ENCODE measurements around the gene CCDC88B.

The CCDC88B gene

DNA sequence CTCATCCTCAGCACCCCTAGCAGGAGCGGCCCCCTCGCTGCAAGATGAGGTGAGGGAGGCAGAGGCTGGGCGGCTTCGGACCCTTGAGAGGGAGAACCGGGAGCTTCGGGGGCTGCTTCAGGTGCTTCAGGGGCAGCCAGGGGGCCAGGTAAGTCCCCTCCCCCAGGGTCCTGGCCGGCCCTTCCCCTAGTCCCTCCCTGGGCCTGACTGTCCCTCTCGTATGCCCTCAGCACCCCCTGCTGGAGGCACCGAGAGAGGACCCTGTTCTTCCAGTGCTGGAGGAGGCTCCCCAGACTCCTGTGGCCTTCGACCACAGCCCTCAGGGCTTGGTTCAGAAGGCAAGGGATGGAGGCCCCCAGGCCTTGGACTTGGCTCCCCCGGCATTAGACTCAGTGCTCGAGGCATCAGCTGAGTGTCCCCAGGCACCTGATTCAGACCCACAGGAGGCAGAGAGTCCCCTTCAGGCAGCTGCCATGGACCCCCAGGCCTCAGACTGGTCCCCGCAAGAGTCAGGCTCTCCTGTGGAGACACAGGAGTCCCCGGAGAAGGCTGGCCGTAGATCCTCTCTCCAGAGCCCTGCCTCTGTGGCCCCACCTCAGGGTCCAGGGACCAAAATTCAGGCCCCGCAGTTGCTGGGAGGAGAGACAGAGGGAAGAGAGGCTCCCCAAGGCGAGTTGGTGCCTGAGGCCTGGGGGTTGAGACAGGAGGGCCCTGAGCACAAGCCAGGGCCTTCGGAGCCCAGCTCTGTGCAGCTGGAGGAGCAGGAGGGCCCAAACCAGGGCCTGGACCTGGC is 4.0 kb downstream of the CCDC88B start:
- DNase-seq: no peak

DNA sequence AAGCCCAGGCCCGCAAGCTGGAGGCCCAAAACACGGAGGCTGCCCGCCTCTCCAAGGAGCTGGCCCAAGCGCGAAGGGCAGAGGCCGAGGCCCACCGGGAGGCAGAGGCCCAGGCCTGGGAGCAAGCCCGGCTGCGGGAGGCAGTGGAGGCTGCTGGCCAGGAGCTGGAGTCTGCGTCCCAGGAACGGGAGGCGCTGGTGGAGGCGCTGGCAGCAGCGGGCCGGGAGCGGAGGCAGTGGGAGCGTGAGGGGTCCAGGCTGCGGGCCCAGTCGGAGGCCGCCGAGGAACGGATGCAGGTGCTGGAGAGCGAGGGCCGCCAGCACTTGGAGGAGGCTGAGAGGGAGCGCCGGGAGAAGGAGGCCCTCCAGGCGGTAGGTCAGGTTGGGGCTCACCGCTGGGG is 4.8 kb downstream of the CCDC88B start:
- no peak for DNase-seq

DNA sequence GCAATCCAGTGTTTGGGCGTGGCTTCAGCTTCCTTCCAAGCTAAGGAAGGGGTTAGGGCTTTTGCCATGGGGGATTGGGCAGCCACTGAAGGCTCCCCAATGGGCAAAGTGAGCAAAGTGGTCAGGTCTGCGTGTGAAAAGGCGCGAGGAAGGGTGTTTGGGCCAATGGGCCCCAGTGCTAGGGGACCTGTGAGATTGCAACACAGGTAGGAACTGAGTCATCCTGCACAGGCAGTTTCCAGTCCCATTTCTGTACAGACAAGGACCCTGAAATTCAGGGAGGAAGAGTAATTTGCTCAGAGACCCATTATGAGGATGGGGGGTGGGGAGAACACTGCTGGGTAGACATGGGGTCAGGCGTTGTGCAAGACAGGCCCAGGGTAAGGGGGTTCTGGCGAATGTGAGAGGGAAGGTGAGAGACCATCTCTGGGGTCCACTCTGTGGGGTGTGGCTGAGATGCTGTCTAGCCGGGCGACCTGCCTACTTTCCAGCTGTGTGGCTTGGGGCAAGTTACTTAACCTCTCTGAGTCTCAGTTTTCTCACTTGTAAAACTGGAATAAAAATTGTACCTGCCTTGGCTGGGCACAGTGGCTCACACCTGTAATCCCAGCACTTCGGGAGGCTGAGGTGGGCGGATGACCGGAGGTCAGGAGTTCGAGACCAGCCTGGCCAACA is 7.3 kb downstream of the CCDC88B start:
- DNase-seq: no peak

DNA sequence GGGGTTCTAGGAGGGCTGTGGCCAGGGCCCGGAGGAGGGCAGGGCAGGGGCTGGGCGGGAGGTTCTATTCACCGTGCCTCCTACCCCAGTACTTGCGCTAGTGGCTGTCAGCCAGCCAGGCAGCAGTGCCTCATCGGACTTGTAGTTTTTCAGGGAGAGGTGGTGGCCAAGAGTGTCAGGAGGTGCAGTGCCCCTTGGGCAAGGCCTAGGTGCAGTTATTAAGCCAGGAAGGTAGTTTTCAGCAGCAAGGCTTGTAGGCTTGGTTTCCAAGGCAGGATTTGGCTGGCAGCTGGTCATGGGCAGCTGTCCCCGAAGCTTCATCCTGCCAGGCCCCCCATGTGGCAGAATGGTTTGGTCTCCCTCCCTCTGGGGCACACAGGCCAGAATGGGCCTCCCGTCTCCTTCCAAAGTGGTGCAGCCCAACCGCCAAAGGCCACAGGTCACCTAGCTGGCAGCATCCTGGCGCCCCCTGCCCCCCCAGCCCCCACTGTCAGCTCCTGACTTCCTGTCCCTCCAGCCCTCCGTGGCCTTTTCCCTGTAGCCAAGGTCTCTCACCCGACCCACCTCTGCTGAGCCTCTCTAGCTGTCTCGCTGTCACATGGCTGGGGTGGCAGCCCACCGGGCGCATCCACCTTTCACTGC is 8.5 kb downstream of the CCDC88B start:
- no peak for DNase-seq

DNA sequence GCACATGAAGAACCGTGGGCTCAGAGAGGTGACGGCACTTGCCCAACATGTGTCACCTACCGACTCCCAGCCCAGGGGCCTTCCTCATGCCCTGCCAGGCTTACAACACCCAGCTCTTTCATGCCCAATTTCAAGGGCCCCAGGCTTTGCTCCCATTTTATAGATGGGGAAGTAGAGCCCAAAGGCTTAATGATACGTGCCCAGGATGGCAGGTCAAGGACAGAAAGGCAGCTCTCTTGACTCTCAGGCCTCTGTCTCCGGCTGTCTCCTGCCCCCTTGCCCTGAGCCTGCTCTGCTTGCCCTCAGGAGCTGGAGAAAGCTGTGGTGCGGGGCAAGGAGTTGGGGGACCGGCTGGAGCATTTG is 9.0 kb downstream of the CCDC88B start:
- no peak for DNase-seq

DNA sequence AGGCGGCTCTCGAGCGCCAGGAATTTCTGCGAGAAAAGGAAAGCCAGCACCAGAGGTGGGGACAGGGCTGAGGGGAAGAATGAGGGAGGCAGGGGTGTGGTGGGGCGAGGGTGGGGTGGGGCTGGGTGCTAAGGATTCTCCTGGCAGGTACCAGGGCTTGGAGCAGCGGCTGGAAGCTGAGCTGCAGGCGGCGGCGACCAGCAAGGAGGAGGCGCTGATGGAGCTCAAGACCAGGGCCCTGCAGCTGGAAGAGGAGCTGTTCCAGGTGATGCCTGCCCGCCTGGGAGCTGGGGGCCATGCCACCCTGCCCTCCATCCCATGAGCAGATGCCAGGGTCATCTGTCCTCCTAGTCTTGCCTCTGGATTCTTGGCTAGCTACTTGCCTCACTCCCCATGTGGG is 9.4 kb downstream of the CCDC88B start:
- no peak for DNase-seq

DNA sequence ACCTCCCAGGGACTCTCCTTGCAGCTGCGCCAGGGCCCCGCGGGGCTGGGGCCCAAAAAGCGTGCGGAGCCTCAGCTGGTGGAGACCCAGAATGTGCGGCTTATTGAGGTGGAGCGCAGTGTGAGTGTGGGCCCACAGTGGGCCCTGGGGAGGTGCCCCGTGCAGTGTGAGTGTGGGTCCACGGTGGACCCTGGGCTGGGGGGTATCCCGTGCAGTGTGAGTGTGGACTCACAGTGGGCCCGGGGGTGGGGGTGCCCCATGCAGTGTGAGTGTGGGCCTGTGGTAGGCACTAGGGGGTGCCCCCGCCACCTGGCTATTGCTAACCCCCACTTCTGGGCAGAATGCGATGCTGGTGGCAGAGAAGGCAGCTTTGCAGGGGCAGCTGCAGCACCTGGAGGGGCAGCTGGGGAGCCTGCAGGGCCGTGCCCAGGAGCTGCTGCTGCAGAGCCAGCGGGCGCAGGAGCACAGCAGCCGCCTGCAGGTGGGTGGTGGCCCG is 11.2 kb downstream of the CCDC88B start:
- DNase-seq: no peak

DNA sequence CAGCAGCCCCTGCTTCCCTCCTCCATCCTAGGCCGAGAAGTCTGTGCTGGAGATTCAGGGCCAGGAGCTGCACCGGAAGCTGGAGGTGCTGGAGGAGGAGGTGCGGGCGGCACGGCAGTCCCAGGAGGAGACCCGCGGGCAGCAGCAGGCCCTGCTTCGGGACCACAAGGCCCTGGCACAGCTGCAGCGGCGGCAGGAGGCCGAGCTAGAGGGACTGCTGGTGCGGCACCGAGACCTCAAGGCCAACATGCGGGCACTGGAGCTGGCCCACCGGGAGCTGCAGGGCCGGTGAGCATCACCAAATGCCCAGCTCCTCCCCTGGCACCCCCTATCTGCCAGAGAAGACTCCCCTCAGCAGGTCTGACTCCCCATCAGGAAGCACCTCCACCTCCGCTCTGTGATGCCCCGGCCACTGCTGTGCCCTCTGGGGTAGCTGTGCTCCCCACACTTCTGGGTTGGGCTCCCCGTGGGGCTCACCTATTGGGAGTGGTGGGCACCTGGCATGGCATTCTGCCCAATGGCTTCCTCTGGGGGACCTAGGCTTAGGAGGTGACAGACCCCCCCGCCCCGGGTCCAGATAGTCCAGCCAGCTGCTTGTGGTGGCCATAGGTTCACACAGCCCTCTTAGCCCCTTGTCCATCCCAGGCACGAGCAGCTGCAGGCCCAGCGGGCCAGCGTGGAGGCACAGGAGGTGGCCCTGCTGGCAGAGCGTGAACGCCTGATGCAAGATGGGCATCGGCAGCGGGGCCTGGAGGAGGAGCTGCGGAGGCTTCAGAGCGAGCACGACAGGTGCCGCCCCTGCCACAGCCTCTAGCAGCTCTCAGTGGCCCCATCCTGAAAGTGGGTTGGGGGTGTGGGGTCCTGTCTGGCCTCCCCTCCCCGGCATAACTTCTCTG is 12.3 kb downstream of the CCDC88B start:
- DNase-seq: no peak

DNA sequence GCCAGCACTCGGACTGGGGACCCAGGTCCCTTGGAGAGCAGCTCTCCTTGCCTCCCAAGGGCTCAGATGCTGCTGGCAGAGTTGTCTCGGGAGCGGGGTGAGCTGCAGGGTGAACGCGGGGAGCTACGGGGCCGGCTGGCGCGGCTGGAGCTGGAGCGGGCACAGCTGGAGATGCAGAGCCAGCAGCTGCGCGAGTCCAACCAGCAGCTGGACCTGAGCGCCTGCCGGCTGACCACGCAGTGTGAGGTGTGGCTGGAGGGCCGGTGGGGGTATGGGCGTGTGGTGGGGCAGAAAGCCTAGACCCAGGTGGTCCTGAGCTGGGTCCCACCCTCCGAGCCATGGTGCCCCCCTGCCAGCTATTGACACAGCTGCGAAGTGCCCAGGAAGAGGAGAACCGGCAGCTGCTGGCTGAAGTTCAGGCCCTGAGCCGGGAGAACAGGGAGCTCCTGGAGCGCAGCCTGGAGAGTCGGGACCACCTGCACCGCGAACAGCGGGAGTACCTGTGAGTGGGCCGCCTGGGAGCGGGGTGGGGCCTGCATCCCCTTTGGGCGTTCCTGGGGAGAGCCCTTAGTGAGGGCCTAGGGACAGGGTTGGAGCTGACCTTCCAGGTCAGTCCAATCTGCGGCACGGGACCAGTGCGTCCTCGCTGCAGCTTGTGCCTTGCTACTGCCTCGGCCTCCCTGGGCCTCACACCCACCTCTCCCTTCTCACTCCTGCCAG is 13.2 kb downstream of the CCDC88B start:
- DNase-seq: no peak

DNA sequence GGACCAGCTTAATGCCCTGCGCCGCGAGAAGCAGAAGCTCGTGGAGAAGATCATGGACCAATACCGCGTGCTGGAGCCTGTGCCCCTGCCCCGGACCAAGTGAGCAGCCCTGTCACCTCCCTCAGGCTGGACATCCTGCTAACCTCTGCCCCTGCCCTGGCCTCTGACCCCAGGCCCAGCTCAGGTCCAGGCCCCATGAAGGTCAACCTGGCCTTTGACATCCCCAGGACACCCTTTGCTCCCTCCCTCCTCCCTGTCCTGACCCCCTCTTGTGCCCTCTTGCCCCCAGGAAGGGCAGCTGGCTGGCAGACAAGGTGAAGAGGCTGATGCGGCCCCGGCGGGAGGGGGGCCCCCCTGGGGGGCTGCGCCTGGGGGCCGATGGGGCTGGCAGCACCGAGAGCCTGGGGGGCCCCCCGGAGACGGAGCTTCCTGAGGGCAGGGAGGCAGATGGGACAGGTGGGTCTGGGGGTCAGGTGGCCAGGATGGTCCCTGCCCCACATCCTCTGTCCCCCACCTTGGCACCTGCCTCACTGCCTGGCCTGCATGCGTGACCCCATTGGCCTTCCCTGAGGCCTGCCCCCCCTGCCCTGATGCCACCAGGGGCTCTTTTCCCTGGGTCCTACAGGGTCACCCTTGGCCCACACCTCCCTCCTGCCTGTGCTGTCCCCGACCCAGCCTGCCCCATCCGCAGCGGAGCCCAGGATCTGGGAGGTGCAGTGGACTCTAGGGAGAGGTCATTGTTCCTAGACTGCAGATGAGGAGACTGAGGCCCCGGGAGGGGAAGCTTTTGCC is 13.9 kb downstream of the CCDC88B start:
- no peak for DNase-seq

DNA sequence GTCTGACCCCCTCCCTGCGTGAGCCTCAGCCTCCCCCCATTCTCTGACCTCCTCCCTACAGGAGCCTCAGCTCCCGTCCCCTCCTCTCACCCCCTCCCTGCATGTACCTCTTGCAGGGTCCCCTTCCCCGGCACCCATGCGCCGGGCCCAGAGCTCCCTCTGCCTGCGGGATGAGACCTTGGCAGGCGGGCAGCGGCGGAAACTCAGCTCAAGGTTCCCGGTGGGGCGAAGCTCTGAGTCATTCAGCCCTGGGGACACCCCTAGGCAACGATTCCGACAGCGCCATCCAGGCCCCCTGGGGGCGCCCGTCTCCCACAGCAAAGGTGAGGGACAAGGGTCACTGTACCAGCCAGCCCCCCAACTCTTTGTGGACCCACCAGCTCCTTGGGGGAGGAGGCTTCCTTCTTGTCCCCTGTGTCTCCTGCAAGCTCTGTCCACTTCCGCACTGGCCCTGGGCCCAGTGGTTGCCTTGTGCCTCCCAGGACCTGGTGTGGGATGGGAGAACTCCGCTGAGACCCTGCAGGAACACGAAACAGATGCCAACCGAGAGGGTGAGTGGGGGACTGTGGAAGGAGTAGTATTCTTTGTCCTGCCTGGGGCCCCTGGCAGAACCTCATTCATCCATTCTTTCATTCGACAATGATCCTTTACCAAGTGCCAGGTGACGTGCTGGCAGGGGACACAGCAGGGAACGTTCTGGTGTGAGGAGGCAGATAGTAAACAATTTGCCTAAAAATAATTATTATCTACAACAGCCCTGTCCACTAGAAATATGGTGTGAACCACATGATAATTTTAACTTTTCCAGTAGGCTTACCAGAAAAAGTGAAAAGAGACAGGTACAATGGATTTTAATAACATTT is 15.3 kb downstream of the CCDC88B start:
- DNase-seq: no peak

DNA sequence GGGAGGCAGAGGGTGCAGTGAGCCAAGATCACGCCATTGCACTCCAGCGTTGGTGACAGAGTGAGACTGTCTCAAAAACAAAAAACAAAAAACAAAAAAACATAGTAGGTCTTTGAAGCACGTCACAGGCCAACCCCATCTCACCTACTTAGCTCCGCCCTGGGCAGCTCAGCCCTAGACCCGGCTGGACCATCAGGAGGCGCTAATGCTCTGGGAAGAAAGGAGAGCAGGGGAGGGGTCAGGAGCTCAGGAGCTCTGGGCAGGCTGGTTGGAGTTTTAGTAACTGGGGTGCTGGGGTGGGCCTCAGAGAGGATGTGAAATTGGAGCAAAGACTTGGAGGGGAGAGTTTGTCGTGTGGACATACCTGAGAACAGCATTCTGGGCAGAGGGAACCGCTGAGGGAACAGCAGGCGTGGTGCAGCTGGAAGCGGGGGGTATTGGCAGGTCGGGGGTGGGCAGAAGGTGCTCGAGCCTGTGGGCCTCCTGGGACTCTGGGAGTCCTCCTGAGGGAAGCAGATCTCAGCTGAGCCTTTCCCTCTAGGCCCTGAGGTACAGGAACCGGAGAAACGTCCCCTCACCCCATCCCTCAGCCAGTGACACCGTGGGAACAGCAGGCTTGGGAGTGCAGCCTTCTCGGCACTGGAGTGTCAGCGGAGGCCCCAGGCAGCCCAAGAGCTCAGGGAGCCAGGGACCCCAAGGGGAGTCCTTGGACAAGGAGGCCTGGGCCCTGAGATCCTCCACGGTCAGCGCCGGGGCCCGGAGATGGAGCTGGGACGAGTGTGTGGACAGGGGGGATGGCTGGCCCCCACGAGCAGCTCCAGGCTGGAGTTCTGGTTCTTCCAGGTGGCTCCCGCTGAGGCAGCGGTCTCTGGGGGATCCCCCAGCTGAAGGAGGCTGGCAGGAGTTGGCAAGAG is 16.8 kb downstream of the CCDC88B start:
- no peak for DNase-seq

DNA sequence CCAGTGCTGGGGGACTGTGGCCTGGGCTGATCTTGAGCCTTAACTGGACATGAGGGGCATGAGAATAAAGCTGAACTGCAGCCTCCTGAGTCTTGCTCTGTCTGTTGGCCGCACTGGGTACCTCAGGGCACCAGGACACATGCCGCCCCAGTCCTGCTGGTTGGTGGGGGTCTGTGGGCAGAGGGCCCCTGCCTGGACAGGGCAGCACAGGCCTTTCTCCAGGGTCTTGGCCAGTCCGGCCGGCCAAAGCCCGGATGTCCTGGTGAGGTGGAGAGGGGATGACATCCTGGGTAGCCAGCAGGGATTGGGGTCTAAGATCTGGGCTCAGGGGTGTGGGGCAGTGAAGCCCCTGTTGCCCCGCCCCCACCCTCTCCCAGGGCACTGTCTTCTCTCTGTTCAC is 17.4 kb downstream of the CCDC88B start:
- no peak for DNase-seq

DNA sequence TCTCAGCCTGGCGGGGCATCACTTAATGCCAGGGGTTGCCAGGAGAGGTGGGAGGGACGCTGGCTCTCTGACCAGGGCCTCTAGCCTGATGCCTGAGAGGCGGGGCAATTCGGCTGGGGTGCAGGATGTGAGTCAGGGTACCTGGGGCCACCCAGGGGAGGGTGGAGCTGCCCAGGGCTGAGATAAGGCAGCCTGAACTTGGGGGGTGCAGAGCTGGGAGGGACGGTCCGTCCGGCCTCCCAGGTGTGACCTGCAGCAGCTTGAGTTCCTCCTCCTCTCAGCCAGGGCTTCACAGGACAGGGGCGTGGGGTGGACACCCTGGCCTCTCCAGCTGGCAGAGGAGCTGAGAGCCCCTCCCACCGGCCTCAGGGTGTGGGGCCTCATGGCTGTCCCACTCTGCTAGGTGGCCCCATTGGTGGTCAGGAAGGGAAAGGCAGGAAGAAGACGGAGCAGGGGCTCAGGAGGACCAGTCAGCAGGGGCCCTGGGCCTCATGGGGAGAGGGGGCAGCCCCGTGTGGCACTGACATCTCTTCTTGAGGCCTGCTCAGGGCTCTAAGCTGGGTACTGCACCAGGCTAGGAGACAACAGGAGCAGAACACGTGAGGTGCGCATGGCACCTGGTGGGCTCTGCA is 18.0 kb downstream of the CCDC88B start:
- DNase-seq: no peak

DNA sequence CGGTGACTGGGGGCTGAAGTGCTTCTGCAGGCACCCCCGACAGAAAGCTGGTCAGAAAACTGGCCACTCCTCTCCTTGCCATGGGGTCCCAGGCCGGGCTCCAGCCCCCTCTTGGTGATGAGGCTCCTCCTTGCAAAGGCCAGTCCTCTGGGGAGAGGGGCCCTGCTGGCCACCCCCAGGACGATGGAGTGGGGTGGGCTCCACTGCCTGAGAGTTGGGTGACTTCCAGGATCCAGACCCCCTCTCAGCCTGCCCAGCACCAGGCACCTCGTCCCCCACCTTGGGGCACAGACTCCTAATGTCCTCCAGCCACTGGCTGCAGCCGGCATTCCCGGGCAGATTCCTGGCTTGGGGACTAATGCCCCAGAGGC is 18.5 kb downstream of the CCDC88B start:
- peak; percentile 72 for DNase-seq

DNA sequence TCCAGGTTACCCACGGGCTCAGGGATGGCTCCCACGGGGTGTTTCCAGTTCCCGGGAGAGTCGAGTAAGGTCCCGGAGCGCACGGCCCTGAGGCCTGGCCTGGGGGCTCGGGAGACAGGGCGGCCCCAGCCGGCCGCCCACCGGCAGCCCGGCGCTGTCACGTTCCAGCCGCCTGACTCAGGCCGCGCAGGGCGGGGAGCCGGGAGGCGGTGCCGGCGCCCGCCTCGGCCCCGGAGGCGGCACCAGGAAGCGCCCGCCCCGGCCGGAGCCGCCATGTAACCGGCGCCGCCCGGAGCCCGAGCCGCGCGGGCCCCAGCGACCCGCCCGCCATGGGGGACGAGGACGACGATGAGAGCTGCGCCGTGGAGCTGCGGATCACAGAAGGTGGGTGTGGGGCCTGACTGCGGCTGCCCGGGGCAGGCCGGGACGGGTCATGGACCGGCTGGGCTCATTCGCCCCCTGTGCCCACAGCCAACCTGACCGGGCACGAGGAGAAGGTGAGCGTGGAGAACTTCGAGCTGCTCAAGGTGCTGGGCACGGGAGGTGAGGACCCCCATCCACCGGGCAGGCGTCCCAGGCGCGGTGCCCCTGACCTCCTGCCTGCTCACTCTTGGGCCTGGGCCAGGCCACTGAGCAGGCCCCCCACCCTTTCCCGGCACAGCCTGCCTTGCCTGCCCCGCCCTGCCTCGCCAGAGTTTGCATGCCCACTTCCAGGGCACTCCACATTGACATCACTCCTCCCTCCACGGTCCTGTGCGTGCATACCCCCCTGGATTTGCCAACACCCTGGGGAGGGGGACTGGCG is 19.1 kb downstream of the CCDC88B start, which contains the start of gene RPS6KA4:
Gene RPS6KA4 (plus strand): TSS at position 256 of the 805 bp plus-strand sequence. CDS start 74 bp downstream, at position 330.
- peak; percentile 73 for DNase-seq

DNA sequence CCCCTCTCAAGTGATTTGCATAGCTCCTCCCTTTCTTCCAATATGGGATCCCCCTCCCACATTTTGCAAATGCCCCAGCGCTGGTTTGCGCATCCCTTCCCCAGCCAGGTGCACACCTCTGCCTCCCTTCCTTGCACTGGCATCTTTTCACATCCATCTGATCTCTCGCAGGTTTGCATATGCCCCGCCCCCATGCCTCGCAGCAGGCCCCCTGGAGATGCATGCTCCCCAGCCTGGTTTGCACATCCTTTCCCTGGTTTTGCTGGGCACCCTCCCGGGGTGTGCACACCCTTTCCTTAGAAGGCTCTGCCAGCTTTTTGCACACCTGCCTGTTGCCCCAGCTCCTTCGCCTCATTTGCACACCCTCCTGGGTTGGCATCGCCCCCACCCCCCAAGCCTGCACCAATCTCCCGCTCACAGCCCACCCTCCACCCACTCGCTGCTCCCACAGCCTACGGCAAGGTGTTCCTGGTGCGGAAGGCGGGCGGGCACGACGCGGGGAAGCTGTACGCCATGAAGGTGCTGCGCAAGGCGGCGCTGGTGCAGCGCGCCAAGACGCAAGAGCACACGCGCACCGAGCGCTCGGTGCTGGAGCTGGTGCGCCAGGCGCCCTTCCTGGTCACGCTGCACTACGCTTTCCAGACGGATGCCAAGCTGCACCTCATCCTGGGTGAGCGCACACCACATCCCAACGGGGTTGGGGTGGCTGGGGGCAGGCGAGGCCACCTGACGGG is 19.9 kb downstream of the CCDC88B start:
- no peak for DNase-seq

Measured in retina (tissue), 1 donor.